NCI-H2227 (cell line): Measurements from ENCODE around the gene BCL11A.

Experiments
- DNase-seq: peaks from one replicate; lab custom pipeline; 2025; ENCODE audit not compliant: unreplicated experiment; lab: John Stamatoyannopoulos, UW

BCL11A gene

DNA sequence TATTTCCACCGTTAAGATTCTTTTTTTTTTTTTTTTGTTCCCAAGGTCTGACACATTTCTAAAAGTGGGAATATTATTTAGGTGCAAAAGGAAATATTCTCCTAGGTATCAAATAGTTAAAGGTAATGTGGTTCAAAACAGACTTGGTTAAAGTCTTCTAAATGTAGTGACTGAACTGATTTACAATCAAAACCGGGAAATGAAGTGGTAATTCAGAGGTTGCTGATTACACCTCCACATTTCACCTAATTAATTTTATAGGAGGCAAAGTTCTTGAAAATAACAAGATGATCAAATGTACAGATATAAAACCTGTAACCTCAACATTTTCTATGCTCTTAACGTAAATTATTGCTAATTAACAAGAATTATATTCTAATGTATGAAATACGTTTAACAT lies 5.1 kb downstream of the BCL11A start:
- no peak for DNase-seq

DNA sequence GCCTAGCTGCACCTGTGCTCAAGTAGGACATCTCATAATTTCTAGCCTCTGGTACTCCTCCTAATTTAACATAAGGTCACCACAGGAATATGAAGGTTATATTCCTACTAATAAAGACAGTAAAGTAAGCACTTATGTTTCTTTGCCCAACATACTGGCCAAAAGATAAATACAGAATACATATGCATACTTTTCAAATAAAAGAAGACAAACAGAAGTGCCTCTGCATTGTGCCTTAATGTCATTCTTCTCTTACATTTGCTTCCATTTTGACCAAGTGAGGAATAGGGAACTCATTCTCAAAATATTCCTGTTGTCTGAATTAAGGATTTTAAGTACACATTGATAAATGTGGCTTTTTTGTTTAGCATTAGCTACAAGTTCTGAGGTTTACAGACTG lies 5.6 kb downstream of the BCL11A start:
- no peak for DNase-seq

DNA sequence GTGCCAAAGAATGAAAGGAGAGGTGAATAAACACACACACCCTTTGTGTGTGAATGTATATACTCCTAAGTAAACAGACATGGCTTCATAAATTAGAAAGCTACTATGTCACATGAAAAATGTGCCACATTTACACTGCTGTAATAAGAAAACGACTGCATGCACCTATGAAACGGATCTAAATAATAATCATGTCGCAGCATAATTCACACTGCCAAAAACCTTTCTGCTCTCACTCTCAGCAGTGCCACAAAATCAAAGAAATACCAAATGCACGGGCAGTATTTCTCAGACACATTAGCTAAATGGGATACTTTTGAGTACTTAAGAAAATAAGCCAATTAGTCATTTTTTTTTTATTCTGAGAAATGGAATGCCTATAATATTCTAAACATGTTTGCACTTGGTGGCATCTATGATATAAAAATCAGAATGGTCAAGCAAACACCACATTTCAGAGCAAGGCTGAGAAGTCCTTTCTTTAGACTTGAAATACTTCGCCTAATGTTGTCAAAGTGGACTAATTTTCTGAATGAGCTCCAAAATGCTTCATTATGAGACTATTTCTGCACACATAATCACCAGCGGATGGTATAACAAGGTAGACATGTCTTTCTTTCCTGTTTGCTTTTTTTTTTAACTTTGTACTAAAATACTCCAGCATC lies 6.6 kb downstream of the BCL11A start:
- no peak for DNase-seq

- no peak for DNase-seq
Measured at GRCh38 chr2:60544954-60545560, 8.4 kb downstream of the BCL11A start.

- no peak for DNase-seq
Measured at GRCh38 chr2:60544062-60544461, 9.4 kb downstream of the BCL11A start.

GRCh38 chr2:60541056-60541651 lies 12.3 kb downstream of the BCL11A start:
- DNase-seq: no peak

- DNase-seq: peak; percentile 18
Measured at GRCh38 chr2:60540074-60540473, 13.4 kb downstream of the BCL11A start.

DNA sequence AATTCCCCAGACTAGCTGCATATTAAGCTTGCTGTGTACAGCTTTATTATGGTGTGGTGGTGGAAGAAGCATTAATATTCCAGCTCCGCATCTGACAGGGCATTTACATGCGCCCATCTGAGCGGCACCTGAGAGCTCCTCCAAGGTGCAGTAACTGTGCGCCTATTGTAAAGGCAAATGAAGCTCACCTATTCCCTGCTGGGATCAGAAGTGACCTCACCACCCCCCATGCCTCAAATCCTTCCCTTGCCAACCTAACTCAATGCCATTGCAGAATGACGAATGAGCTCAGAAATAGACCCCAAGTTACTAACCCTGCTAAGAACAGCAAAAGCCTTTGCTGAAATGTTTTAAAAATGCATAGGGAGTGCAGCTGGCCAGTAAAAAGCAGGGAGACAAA lies 14.3 kb downstream of the BCL11A start:
- no peak for DNase-seq

GRCh38 chr2:60538101-60538500 lies 15.4 kb downstream of the BCL11A start:
- no peak for DNase-seq

- peak; percentile 18 for DNase-seq
Measured at GRCh38 chr2:60536746-60537145, 16.7 kb downstream of the BCL11A start.

- DNase-seq: no peak
Measured at GRCh38 chr2:60535685-60536312, 17.7 kb downstream of the BCL11A start.

DNA sequence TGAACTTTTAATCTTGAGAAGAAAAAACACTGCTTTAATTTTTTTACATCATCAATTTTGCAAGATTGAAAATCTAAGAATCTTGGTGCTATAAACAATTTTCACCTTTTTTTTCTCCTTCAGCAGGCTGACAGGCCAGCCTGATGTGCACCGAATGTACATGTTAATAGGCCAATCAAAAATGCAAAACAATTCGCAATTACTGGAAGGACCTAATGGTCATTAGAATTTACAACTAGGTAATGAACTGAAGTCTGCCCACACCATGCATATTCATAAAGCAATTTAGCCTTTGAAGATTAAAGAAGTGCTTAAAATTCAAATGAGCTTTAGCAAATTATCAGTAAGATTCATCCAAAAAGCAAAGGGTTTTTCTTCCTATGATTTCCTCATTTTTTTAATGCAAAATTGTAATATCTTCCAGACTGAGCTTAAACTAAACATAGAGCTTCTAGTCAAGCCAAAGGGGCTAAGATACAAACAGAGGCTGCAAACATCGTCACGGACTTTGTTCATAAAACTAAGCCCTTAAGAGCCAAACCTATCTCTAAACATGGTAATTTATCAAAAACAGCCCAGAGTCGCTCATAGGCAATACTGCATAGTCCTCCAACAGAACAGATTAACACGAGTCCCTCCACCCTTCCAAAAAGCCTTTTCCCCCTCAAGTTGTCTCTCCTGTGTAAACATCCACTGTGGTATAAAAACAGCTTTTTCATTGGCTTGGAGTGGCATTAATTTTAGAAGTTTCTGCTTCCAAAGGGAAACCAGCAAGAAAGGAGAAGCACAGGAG lies 18.4 kb downstream of the BCL11A start:
- DNase-seq: no peak

DNA sequence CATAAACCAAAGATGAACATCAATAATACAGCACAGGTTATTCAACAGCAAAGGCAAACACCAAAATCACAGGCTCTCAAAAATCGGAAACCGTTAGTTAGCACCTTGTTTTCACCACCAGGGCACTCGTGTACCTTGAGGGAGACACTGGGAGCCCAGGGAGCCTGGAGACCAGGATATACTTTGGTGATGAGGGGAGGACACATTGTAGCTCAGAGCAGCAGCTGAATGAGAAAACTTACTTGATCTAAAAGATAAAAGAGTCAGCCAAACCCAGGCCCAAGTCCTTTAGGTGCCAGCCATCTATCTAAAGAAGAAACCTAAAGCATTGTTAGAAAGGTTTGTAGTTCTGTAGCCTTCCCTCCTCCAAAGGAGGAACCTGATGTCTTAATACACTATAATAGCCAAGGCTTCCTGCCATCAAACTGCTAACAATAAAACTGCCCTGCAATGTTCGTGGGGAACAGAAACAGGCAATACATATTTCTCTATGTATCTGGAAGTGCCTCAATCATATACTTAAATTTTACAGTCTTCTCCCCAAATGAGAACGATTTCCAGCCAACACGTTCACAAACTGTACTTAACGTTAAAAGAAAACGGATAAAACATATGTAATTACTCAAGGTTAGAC lies 19.3 kb downstream of the BCL11A start:
- DNase-seq: peak; percentile 30

- no peak for DNase-seq
Measured at GRCh38 chr2:60533101-60534051, 20.1 kb downstream of the BCL11A start.

DNA sequence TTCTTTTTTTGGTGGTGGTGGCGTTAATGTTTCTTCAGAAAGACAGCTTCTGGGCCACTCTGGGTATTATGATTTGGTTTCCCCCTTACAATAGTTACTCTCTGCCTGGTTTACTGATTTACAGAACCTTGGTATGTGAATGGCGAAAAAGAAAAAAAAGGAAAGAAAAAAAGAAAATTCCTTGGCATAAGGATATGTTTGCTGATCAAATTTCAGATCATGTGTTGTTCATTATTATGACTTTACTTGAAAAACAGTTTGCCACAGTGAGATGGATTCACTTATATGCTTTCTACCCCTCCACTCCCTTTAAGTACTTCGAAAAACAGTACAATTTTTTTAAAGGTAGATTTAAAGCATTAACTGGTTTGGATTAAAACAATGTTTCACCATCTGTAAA lies 21.0 kb downstream of the BCL11A start:
- no peak for DNase-seq

DNA sequence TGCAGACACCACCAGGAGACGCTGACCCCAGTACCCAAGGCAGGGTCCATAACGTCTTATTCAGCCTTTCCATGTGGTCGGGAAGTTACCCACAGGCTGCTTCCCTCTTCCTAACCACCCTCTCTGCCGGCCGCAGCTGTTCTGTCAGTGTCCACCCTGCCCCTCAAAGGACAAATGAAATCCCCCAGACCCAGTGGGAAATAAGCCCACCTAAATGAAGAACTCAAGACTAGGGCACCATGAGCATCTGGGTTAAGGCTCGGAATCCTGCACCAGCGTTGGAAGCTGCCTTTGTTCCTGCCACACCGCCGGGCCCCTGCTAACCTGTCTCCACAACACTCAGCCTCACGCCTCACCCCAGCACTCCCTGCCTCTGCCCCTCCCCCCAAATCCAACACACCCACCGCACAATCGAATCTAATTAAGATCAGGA lies 21.7 kb downstream of the BCL11A start:
- DNase-seq: peak; percentile 20

DNA sequence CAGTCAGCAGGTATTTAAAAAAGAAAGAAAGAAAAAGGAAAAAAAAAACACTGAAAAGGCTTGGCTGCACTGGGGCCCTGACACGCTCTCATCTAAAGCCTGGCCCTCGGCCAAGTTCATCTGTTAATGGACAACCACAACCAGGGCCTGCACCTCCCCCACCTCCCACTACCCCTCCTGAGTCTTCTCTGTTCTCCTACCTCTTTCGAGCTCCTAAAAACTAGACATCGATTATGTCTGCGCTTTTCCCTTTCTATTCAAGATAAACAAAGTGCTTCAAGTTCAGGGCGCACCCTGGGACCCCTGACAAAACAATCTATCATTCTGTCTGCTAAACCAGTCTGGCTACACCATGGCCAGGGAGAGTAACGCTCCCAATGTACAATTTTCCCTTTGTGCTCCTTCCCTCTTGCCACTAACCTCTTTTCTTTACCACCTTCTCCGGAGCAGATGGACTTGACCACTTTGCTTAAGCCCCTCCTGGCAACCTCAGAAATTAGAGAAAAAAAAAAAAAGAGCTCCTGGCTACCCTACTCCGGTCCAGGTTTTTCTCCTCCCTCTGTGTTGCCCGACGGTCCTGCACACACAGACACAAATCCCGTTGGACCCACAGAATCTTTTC lies 22.7 kb downstream of the BCL11A start:
- DNase-seq: peak; percentile 93

DNA sequence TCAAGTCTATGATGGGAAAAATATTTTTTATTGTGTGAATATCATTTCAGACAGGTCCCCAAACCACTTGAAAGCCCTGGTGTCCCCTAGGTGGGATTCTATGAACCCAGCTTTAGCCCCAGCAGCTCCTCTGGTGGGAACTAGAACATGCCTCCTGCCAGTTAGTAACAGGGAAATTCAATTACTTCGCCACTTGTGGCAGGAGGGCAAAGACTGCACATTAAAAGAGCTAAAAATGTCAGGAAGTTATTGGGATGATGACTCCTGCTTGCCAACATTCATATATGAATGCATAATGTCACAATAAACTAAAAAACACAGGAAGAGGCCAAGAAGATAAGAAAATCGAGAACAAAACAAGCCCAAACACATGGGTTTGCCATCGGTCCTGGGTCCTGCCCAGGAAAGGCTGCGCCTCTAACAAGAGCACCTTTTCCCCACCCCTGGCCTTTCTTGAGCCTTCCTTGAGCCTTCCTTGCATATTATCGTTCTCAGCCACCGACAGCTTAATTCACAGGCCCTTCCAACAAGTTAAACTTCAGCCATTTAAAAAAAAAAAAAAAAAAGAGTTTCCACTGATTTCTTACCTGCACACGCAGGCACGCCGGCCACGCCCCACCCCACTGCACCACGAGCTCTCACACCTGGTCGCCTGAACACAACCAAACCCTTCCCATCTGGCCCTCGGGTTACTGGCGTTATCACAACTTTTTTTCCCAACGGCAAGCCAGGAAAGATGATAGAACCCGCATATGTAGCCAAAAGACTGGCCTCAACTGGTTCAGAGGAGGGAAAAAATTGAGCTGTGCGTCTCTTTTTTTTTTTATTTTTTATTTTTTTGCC lies 23.4 kb downstream of the BCL11A start:
- peak; percentile 53 for DNase-seq
